Lower lobe of right lung (tissue), 2 donors: ENCODE data around the gene PAH. TPM values are rescaled to one million over a fixed set of nuclear protein-coding genes. Genes with fewer than 3 reads are reported as not detected.
A peak's percentile ranks its signal among the peaks of the same experiment; 100 is the strongest.

Experiments used
- ATAC-seq, 2 donors: fragments of 200-7000 bp; cut with Tn5 transposase; one replicate each; pipeline ENCODE4 v1.9.1; 2020 to 2022; ENCODE audit warnings: mild to moderate bottlenecking in 2 of 2, moderate library complexity in 2 of 2
- DNase-seq: peaks from one replicate; pipeline ENCODE4 v3.0.0-alpha.2; 2020
- H3K27ac ChIP-seq: fragments of 200-600 bp; one replicate; pipeline ENCODE4 v1.8.0; 2022
- H3K27me3 ChIP-seq: fragments of 200-600 bp; one replicate; pipeline ENCODE4 v1.8.0; 2022; ENCODE audit warnings: low read depth
- H3K36me3 ChIP-seq: fragments of 200-600 bp; one replicate; pipeline ENCODE4 v1.8.0; 2022; ENCODE audit warnings: mild to moderate bottlenecking
- H3K4me1 ChIP-seq: fragments of 200-600 bp; one replicate; pipeline ENCODE4 v1.8.0; 2022
- H3K4me3 ChIP-seq: fragments of 200-600 bp; one replicate; pipeline ENCODE4 v1.8.0; 2022; ENCODE audit warnings: mild to moderate bottlenecking
- H3K9me3 ChIP-seq: fragments of 200-600 bp; one replicate; pipeline ENCODE4 v1.8.0; 2022
- CTCF ChIP-seq: fragments of 200-600 bp; IDR thresholded peaks from one replicate; pipeline ENCODE4 v1.8.0; 2022; ENCODE audit warnings: antibody characterized with exemption, mild to moderate bottlenecking
- intact Hi-C: fragments of 100-400 bp; cut with DNase I; formaldehyde crosslinking; loops from one replicate; pipeline ENCODE4 v1.11.0; 2022
- total RNA-seq: library from RNA; stranded (reverse); fragmentation: NEBNext Ultra II Directional; extraction: Animal tissue kit (Norgen Biotek cat#: 25700); gene quantifications from one replicate; pipeline ENCODE4 v1.2.1, GENCODE V29; 2021
- donor health status: DM: no; HTN: yes; CAD: no; lungs with severe emphysema.

PAH gene
- total RNA-seq, 1 donor from 2014 or later, result not detected

- Histone ChIP-seq H3K27ac (no peak overlapping the region), H3K4me3 (no peak overlapping the region), H3K4me1 (no peaks in the 10 kb centered on the region), H3K27me3 (peaks cover 11% of the 10 kb centered on the region), H3K9me3 (no peaks in the 10 kb centered on the region), H3K36me3 (no peaks in the 10 kb centered on the region)
- intact Hi-C loops, result no loop called here
- ATAC-seq, result no peak
- DNase-seq, result no peak
- TF ChIP-seq CTCF, result no peak
Measured at GRCh38 chr12:102880783-102881182, 36.3 kb downstream of the PAH start.

- intact Hi-C loops, result no loop called here
- Histone ChIP-seq H3K9me3 (no peaks in the 10 kb centered on the region), H3K4me1 (no peaks in the 10 kb centered on the region), H3K36me3 (no peaks in the 10 kb centered on the region), H3K4me3 (no peak overlapping the region), H3K27ac (no peak overlapping the region), H3K27me3 (peaks cover 7% of the 10 kb centered on the region)
- TF ChIP-seq CTCF, result peak; percentile 36
- ATAC-seq, result peak; percentile 55 to 71
- DNase-seq, result peak; percentile 52
Measured at GRCh38 chr12:102879144-102879763, 37.8 kb downstream of the PAH start.

GRCh38 chr12:102876883-102877282 is 40.2 kb downstream of the PAH start:
- Histone ChIP-seq H3K27ac (no peak overlapping the region), H3K27me3 (peaks cover 4% of the 10 kb centered on the region), H3K4me3 (no peak overlapping the region), H3K4me1 (no peaks in the 10 kb centered on the region), H3K9me3 (no peaks in the 10 kb centered on the region), H3K36me3 (no peaks in the 10 kb centered on the region)
- DNase-seq (no peak), ATAC-seq (no peak)
- no peak for TF ChIP-seq CTCF
- intact Hi-C loops, result no loop called here

GRCh38 chr12:102874819-102875218 is 42.2 kb downstream of the PAH start:
- no peak for ATAC-seq
- H3K4me1 ChIP-seq, result no peaks in the 10 kb centered on the region

GRCh38 chr12:102873077-102873476 is 44.0 kb downstream of the PAH start:
- Histone ChIP-seq H3K4me3 (no peak overlapping the region), H3K27ac (no peak overlapping the region), H3K27me3 (no peaks in the 10 kb centered on the region), H3K9me3 (no peaks in the 10 kb centered on the region), H3K4me1 (no peaks in the 10 kb centered on the region), H3K36me3 (no peaks in the 10 kb centered on the region)
- intact Hi-C loops, result no loop called here
- no peak for DNase-seq
- ATAC-seq, result no peak
- no peak for TF ChIP-seq CTCF

More at GRCh38 chr12:102874819-102875218, 42.2 kb downstream of the PAH start:
- TF ChIP-seq CTCF, result no peak
- Histone ChIP-seq H3K4me3 (no peak overlapping the region), H3K27me3 (no peaks in the 10 kb centered on the region), H3K9me3 (no peaks in the 10 kb centered on the region), H3K27ac (no peak overlapping the region), H3K36me3 (no peaks in the 10 kb centered on the region)
- DNase-seq, result no peak
- intact Hi-C loops, result no loop called here
